IMR-90 (cell line): ENCODE data around the gene LIMCH1. TPM values are rescaled to one million over a fixed set of nuclear protein-coding genes. Genes with fewer than 3 reads are reported as not detected.

Source experiments
- ATAC-seq: fragments of 200-7000 bp; cut with Tn5 transposase; 2 replicates; pipeline ENCODE4 v1.9.1; 2020; ENCODE audit warnings: low read depth, mild to moderate bottlenecking, moderate library complexity
- BruUV-seq: library from RNA; stranded (reverse); fragments of 400-500 nt; replicated peaks from 2 replicates; lab custom pipeline; 2021; lab: Mats Ljungman, UMichigan
- CTCF ChIA-PET: fragments of 300-600 bp; formaldehyde crosslinking; extraction: SDS; loops from one replicate; lab custom pipeline; 2021; ENCODE audit warnings: antibody characterized with exemption; lab: Yijun Ruan, JAX
- POLR2A ChIA-PET: fragments of 300-600 bp; sonication (Branson Sonifier 250); formaldehyde crosslinking; loops from one replicate; lab custom pipeline; 2022; ENCODE audit warnings: antibody characterized with exemption; ENCODE audit not compliant: unreplicated experiment; lab: Charles Lee
- DNase-seq: peaks from one replicate; pipeline ENCODE4 v3.0.0; 2013
- H2AFZ ChIP-seq: replicated peaks from 2 replicates; pipeline ENCODE3; 2013; ENCODE audit warnings: low read length, mild to moderate bottlenecking; ENCODE audit not compliant: poor library complexity
- H2AK5ac ChIP-seq: 2 replicates; pipeline ENCODE4 v1.6.1; 2013; ENCODE audit warnings: low read depth, low read length, inconsistent platforms
- H2AK9ac ChIP-seq: replicated peaks from 2 replicates; pipeline ENCODE3; 2013; ENCODE audit warnings: mild to moderate bottlenecking, low read depth, low read length, moderate library complexity; ENCODE audit not compliant: poor library complexity
- H2BK120ac ChIP-seq: 2 replicates; pipeline ENCODE4 v1.6.1; 2013; ENCODE audit warnings: low read depth, low read length, inconsistent platforms
- H2BK15ac ChIP-seq: 3 replicates; pipeline ENCODE4 v1.6.1; 2013; ENCODE audit warnings: low read depth, low read length, inconsistent platforms
- H2BK20ac ChIP-seq: 2 replicates; pipeline ENCODE4 v1.6.1; 2013; ENCODE audit warnings: low read depth, mild to moderate bottlenecking, inconsistent platforms, low read length, moderate library complexity
- H2BK5ac ChIP-seq: 2 replicates; pipeline ENCODE4 v1.6.1; 2013; ENCODE audit warnings: mild to moderate bottlenecking, low read depth, low read length, inconsistent platforms; ENCODE audit not compliant: poor library complexity, severe bottlenecking
- H3K14ac ChIP-seq: replicated peaks from 2 replicates; pipeline ENCODE4 v1.6.1; 2013; ENCODE audit warnings: low read depth, low read length, inconsistent platforms
- H3K18ac ChIP-seq: 2 replicates; pipeline ENCODE4 v1.6.1; 2013; ENCODE audit warnings: low read depth, low read length, control low read depth
- H3K23ac ChIP-seq: 2 replicates; pipeline ENCODE4 v1.6.1; 2013; ENCODE audit warnings: low read depth, low read length, inconsistent platforms
- H3K27ac ChIP-seq: 2 replicates; pipeline ENCODE4 v1.5.1; 2013; ENCODE audit warnings: mild to moderate bottlenecking, control low read depth, low read length; ENCODE audit not compliant: insufficient read depth
- H3K27me3 ChIP-seq: 2 replicates; pipeline ENCODE4 v1.6.1; 2013; ENCODE audit warnings: low read length; ENCODE audit not compliant: control insufficient read depth, insufficient read depth
- H3K36me3 ChIP-seq: 2 replicates; pipeline ENCODE4 v1.6.1; 2013; ENCODE audit warnings: low read length, mixed read lengths; ENCODE audit not compliant: control insufficient read depth, insufficient read depth
- H3K4ac ChIP-seq: 2 replicates; pipeline ENCODE4 v1.6.1; 2013; ENCODE audit warnings: low read depth, low read length, inconsistent platforms
- H3K4me1 ChIP-seq: 2 replicates; pipeline ENCODE4 v1.6.1; 2013; ENCODE audit warnings: low read length, mixed read lengths; ENCODE audit not compliant: control insufficient read depth, insufficient read depth
- H3K4me2 ChIP-seq: 2 replicates; pipeline ENCODE4 v1.6.1; 2013; ENCODE audit warnings: low read depth, mild to moderate bottlenecking, control low read depth, low read length, moderate library complexity
- H3K4me3 ChIP-seq: 2 replicates; pipeline ENCODE4 v1.5.1; 2013; ENCODE audit warnings: low read depth, mild to moderate bottlenecking, control low read depth, low read length, moderate library complexity; ENCODE audit not compliant: insufficient read depth
- H3K56ac ChIP-seq: 2 replicates; pipeline ENCODE4 v1.6.1; 2013; ENCODE audit warnings: low read length, inconsistent platforms; ENCODE audit not compliant: insufficient read depth; ENCODE audit errors: extremely low read depth
- H3K79me1 ChIP-seq, 2 experiments: 2 replicates each; pipeline ENCODE4 v1.6.1; 2013; ENCODE audit warnings: low read length in 2 of 2, inconsistent platforms in 1 of 2, low read depth in 1 of 2
- H3K9ac ChIP-seq: 2 replicates; pipeline ENCODE4 v1.6.1; 2013; ENCODE audit warnings: low read depth, low read length, control low read depth
- H3K9me1 ChIP-seq: 2 replicates; pipeline ENCODE4 v1.6.1; 2013; ENCODE audit warnings: low read length, inconsistent platforms; ENCODE audit not compliant: insufficient read depth
- H3K9me3 ChIP-seq: 2 replicates; pipeline ENCODE4 v1.6.1; 2013; ENCODE audit warnings: low read length; ENCODE audit not compliant: control insufficient read depth, insufficient read depth
- H4K20me1 ChIP-seq: 2 replicates; pipeline ENCODE4 v1.6.1; 2013; ENCODE audit warnings: low read length, inconsistent platforms; ENCODE audit not compliant: insufficient read depth
- H4K5ac ChIP-seq: 2 replicates; pipeline ENCODE4 v1.6.1; 2013; ENCODE audit warnings: mild to moderate bottlenecking, low read depth, low read length, control low read depth
- H4K8ac ChIP-seq, 2 experiments: 2 replicates each; pipeline ENCODE4 v1.6.1; 2013; ENCODE audit warnings: low read depth in 2 of 2, low read length in 2 of 2, control low read depth in 1 of 2, inconsistent platforms in 1 of 2
- H4K91ac ChIP-seq: 2 replicates; pipeline ENCODE4 v1.6.1; 2013; ENCODE audit warnings: low read depth, low read length, inconsistent platforms; ENCODE audit not compliant: insufficient read depth
- BHLHE40 ChIP-seq: fragments of 150-350 bp; IDR thresholded peaks from 2 replicates; pipeline ENCODE4 v1.6.1; 2016; ENCODE audit warnings: mild to moderate bottlenecking, low read depth, low read length
- CEBPB ChIP-seq: IDR thresholded peaks from 2 replicates; pipeline ENCODE4 v1.6.1; 2012; ENCODE audit warnings: low read depth, low read length, improper control_type of control experiment
- CHD1 ChIP-seq: IDR thresholded peaks from 2 replicates; pipeline ENCODE4 v1.6.1; 2012; ENCODE audit warnings: low read depth, low read length, improper control_type of control experiment
- FOS ChIP-seq: fragments of 150-350 bp; IDR thresholded peaks from 2 replicates; pipeline ENCODE4 v1.6.1; 2016; ENCODE audit warnings: low read depth, low read length
- MAFK ChIP-seq: IDR thresholded peaks from 2 replicates; pipeline ENCODE4 v1.6.1; 2012; ENCODE audit warnings: low read depth, low read length, improper control_type of control experiment
- MAZ ChIP-seq: IDR thresholded peaks from 2 replicates; pipeline ENCODE4 v1.6.1; 2012; ENCODE audit warnings: low read depth, mild to moderate bottlenecking, low read length, improper control_type of control experiment, moderate library complexity, borderline replicate concordance
- NFE2L2 ChIP-seq: fragments of 150-350 bp; IDR thresholded peaks from 2 replicates; pipeline ENCODE4 v1.6.1; 2016; ENCODE audit warnings: low read depth, mild to moderate bottlenecking, low read length
- POLR2A ChIP-seq: IDR thresholded peaks from 2 replicates; pipeline ENCODE4 v1.6.1; 2012; ENCODE audit warnings: mild to moderate bottlenecking, low read depth, low read length
- RAD21 ChIP-seq: IDR thresholded peaks from 2 replicates; pipeline ENCODE4 v1.6.1; 2012; ENCODE audit warnings: low read length, improper control_type of control experiment
- RCOR1 ChIP-seq: IDR thresholded peaks from 2 replicates; pipeline ENCODE4 v1.6.1; 2012; ENCODE audit warnings: mild to moderate bottlenecking, low read length, improper control_type of control experiment; ENCODE audit not compliant: insufficient replicate concordance
- RFX5 ChIP-seq: IDR thresholded peaks from 2 replicates; pipeline ENCODE4 v1.8.0; 2012; ENCODE audit warnings: low read depth, mild to moderate bottlenecking, low read length, moderate library complexity
- WGBS, 2 experiments: methylation state at CpG; one replicate each; pipeline versions ENCODE4 v1.1.5 to v1.1.7; 2013; ENCODE audit warnings: missing lambda C conversion rate in 2 of 2; ENCODE audit not compliant: insufficient read length in 1 of 2; ENCODE audit errors: extremely low coverage in 2 of 2; 5-methylcytosine and 5-hydroxymethylcytosine counted together
- dilution Hi-C: fragments of 300-500 bp; cut with HindIII; formaldehyde crosslinking; loops from one replicate; pipeline ENCODE4 v1.14.3; 2018; ENCODE audit warnings: low sequenced_read_pairs; ENCODE audit not compliant: unreplicated experiment
- in situ Hi-C: fragments of 300-500 bp; cut with MboI; formaldehyde crosslinking; loops from 3 replicates; pipeline ENCODE4 v1.14.3; 2019; ENCODE audit warnings: low sequenced_read_pairs, inconsistent platforms, mixed read lengths
- intact Hi-C: fragments of 100-400 bp; cut with micrococcal nuclease; formaldehyde crosslinking; loops from 2 replicates; pipeline ENCODE4 v1.10.0; 2022
- polyA plus RNA-seq, 3 experiments: library from polyadenylated mRNA; depleted of rRNA; stranded (reverse); fragments of >200 nt; gene quantifications; 2 replicates each; pipeline ENCODE4 v1.2.3, GENCODE V29; 2012; ENCODE audit warnings: low replicate concordance in 1 of 3
- total RNA-seq: library from RNA; depleted of rRNA; stranded (reverse); fragments of >200 nt; gene quantifications from 2 replicates; pipeline ENCODE4 v1.2.3, GENCODE V29; 2012
- TF ChIP-seq, protein P1 (sequence below): fragments of 150-350 bp; IDR thresholded peaks from 2 replicates; pipeline ENCODE4 v1.6.1; 2016; ENCODE audit warnings: low read depth, mild to moderate bottlenecking, low read length, moderate library complexity, borderline replicate concordance
- TF ChIP-seq, protein P2 (sequence below): conservative IDR thresholded peaks from 2 replicates; pipeline ENCODE4 v1.5.1; 2012; ENCODE audit warnings: mild to moderate bottlenecking, low read depth, low read length, improper control_type of control experiment
- TF ChIP-seq, protein P3 (sequence below): fragments of 150-350 bp; IDR thresholded peaks from 2 replicates; pipeline ENCODE4 v1.6.1; 2017; ENCODE audit warnings: mild to moderate bottlenecking, antibody characterized with exemption, low read length, low read depth

Gene LIMCH1
- total and polyA plus RNA-seq, 2 of the 4 experiments (the other 2 are of a cell fraction): 0.89 to 2.9 TPM

GRCh38 chr4:41609851-41610250 is 71.9 kb downstream of the LIMCH1 start:
- Histone ChIP-seq H3K9ac (no peak overlapping the region), H3K23ac (no peak overlapping the region), H2AFZ (no peak overlapping the region)

More at GRCh38 chr4:41609851-41610250, 71.9 kb downstream of the LIMCH1 start:
- Histone ChIP-seq H3K18ac (no peak overlapping the region), H3K14ac (no peak overlapping the region), H4K91ac (no peak overlapping the region), H4K20me1 (no peaks in the 10 kb centered on the region), H3K9me1 (no peaks in the 10 kb centered on the region), H2AK9ac (no peak overlapping the region), H2BK120ac (no peak overlapping the region), H3K4ac (no peak overlapping the region), H3K9me3 (no peaks in the 10 kb centered on the region), H3K4me2 (no peak overlapping the region), H2BK5ac (no peak overlapping the region), H3K36me3 (no peaks in the 10 kb centered on the region), H2BK15ac (no peak overlapping the region), H3K4me3 (no peak overlapping the region), H3K27me3 (peaks cover 2% of the 10 kb centered on the region), H2BK20ac (no peak overlapping the region), H3K4me1 (0 out of 2 replicates have a peak, but pooled peaks cover 1% of the 10 kb centered on the region), H4K5ac (no peak overlapping the region), H3K27ac (no peak overlapping the region), H4K8ac (no peak overlapping the region), H3K79me1 (no peaks in the 10 kb centered on the region), H3K56ac (no peak overlapping the region), H2AK5ac (no peak overlapping the region)
- no peak for DNase-seq
- in situ Hi-C loops: no loop called here
- ATAC-seq: no peak
- dilution Hi-C loops: no loop called here
- ChIA-PET CTCF (no interaction called here), POLR2A (no interaction called here)
- BruUV-seq: no TSS peak
- TF ChIP-seq RAD21 (no peak), POLR2A (no peak), MAZ (no peak), MAFK (no peak), RFX5 (no peak), FOS (no peak), CEBPB (no peak), RCOR1 (no peak), CHD1 (no peak), BHLHE40 (no peak), NFE2L2 (no peak)
- TF ChIP-seq, protein P1, sequence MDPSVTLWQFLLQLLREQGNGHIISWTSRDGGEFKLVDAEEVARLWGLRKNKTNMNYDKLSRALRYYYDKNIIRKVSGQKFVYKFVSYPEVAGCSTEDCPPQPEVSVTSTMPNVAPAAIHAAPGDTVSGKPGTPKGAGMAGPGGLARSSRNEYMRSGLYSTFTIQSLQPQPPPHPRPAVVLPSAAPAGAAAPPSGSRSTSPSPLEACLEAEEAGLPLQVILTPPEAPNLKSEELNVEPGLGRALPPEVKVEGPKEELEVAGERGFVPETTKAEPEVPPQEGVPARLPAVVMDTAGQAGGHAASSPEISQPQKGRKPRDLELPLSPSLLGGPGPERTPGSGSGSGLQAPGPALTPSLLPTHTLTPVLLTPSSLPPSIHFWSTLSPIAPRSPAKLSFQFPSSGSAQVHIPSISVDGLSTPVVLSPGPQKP: no peak
- TF ChIP-seq, protein P2, sequence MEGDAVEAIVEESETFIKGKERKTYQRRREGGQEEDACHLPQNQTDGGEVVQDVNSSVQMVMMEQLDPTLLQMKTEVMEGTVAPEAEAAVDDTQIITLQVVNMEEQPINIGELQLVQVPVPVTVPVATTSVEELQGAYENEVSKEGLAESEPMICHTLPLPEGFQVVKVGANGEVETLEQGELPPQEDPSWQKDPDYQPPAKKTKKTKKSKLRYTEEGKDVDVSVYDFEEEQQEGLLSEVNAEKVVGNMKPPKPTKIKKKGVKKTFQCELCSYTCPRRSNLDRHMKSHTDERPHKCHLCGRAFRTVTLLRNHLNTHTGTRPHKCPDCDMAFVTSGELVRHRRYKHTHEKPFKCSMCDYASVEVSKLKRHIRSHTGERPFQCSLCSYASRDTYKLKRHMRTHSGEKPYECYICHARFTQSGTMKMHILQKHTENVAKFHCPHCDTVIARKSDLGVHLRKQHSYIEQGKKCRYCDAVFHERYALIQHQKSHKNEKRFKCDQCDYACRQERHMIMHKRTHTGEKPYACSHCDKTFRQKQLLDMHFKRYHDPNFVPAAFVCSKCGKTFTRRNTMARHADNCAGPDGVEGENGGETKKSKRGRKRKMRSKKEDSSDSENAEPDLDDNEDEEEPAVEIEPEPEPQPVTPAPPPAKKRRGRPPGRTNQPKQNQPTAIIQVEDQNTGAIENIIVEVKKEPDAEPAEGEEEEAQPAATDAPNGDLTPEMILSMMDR: no peak
- TF ChIP-seq, protein P3, sequence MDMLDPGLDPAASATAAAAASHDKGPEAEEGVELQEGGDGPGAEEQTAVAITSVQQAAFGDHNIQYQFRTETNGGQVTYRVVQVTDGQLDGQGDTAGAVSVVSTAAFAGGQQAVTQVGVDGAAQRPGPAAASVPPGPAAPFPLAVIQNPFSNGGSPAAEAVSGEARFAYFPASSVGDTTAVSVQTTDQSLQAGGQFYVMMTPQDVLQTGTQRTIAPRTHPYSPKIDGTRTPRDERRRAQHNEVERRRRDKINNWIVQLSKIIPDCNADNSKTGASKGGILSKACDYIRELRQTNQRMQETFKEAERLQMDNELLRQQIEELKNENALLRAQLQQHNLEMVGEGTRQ: no peak
- intact Hi-C loops: no loop called here
- 93% methylated on average over 2 of the region's 5 CpGs; no CpG with 5 or more reads in 1 of the 2 experiments for WGBS, 2 experiments
